ENCODE results near the gene AMZ1. TPM values are rescaled to one million over a fixed set of nuclear protein-coding genes. Genes with fewer than 3 reads are reported as not detected.
A peak's percentile ranks its signal among the peaks of the same experiment; 100 is the strongest.
"Not testable (repeated sequence)": the region's sequence is repeated elsewhere in the genome, so short reads cannot be mapped to it uniquely, and the experiment has no call there.

The AMZ1 gene
- total RNA-seq, 1 donor from 2014 or later: 9.1 TPM

DNA sequence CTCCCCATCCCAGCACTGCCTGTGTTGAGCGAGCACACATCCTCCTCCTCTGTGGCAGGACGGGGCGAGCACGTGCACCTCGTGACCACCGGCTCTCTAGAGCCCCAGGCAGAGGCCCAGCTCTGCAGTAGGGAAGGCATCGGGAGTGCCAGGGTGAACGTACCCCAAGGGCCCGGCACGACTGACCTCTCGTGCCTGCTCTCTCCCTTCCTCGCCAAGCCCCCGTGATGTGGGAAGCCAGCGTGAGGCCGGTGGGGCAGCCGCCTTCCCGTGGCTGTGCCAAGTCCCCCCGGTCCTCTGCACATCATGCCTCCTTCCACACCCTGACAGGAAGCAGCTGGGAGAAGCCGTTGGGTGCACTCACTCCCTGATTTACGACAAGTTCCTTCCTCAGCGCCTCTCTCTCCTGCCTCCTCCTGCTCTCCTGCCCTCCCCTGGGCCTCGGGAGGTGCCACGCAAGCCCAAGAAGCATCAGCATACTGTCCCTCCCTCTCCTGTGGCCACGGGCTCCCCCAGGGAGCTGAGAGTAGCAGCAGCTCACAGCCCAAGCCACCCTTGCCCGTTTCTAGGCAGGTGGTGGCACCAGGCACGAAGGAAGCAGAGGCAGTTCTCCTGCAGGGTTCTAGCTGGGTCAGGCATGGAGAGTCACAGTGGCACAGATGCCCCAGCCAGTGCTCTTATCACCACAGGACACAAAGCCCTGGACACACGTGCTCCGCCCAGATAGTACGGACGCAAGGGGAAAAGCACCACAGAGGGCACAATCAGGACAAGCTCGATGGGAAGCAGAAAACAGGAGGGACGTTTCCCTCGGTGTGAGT, 47.0 kb downstream of the AMZ1 start:
- TF ChIP-seq, protein P1, sequence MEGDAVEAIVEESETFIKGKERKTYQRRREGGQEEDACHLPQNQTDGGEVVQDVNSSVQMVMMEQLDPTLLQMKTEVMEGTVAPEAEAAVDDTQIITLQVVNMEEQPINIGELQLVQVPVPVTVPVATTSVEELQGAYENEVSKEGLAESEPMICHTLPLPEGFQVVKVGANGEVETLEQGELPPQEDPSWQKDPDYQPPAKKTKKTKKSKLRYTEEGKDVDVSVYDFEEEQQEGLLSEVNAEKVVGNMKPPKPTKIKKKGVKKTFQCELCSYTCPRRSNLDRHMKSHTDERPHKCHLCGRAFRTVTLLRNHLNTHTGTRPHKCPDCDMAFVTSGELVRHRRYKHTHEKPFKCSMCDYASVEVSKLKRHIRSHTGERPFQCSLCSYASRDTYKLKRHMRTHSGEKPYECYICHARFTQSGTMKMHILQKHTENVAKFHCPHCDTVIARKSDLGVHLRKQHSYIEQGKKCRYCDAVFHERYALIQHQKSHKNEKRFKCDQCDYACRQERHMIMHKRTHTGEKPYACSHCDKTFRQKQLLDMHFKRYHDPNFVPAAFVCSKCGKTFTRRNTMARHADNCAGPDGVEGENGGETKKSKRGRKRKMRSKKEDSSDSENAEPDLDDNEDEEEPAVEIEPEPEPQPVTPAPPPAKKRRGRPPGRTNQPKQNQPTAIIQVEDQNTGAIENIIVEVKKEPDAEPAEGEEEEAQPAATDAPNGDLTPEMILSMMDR (IDR thresholded peaks at IDR 0.05): no peak
- Mint-ChIP-seq H3K9me3 (ENCODE audit: low read depth) (peaks cover 2% of the 10 kb centered on the region), H3K4me1 (ENCODE audit: low read depth) (peaks cover 30% of the 10 kb centered on the region), H3K27ac (ENCODE audit: unreplicated experiment) (no peak overlapping the region), H3K36me3 (ENCODE audit: low read depth) (peaks cover 23% of the 10 kb centered on the region), H3K27me3 (ENCODE audit: low read depth) (no peaks in the 10 kb centered on the region), H3K4me3 (ENCODE audit: unreplicated experiment) (no peak overlapping the region)
- peak; percentile 87 for DNase-seq (ENCODE audit: low spot score)

DNA sequence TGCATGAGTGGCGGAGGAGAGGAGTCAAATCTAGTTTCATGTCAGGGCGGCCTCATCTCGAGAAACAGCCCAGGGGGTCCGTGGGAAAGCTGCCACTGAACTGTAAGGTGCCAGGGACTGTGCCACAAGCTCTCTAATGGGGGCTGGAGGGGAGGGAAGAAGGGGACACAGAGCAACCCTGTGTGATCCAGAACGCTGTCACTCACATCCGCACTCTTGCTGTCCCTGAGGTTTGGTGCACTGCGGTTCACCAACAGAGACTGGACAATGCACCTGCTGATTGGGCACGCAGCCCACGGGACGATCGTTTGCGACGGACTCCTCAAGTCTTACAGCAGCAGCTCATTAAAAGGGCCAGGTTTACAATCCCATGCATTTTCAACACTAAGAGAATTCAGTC, 47.7 kb downstream of the AMZ1 start:
- Mint-ChIP-seq H3K36me3 (ENCODE audit: low read depth) (peaks cover 23% of the 10 kb centered on the region), H3K27ac (ENCODE audit: unreplicated experiment) (no peak overlapping the region), H3K9me3 (ENCODE audit: low read depth) (peaks cover 2% of the 10 kb centered on the region), H3K4me1 (ENCODE audit: low read depth) (peaks cover 27% of the 10 kb centered on the region), H3K27me3 (ENCODE audit: low read depth) (no peaks in the 10 kb centered on the region), H3K4me3 (ENCODE audit: unreplicated experiment) (no peak overlapping the region)
- DNase-seq (ENCODE audit: low spot score): peak; percentile 62
- TF ChIP-seq, protein P1 (IDR thresholded peaks at IDR 0.05): no peak

DNA sequence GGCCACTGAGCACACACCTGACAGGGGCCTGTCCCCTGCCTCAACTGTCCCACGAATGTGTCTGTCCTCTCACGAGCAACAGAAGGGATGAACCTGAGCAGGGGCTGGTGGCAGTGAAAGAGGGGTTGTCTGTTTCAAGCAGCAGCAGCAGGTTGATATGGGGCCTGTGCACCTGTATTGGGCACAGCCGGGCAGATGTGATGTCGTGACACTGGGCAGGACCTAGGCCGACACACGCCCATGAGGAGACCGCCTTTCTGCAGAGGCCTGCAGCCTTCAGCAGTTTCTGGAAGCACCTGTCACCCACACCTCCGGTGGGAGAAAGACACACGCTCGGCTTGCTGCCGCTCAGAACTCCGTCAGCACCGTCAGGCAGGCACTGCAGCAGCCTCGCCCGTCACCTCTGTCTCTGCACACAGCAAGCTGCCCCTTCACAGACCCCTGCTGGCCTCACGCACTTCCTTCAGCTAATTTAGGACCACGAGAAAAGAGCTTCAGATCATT, 48.5 kb downstream of the AMZ1 start:
- peaks cover 18% of the 10 kb centered on the region for H3K36me3 Mint-ChIP-seq (ENCODE audit: low read depth)
- no peaks in the 10 kb centered on the region for H3K27me3 Mint-ChIP-seq (ENCODE audit: low read depth)
- peak overlapping the region; percentile 34 for H3K27ac Mint-ChIP-seq (ENCODE audit: unreplicated experiment)
- peak; percentile 68 for DNase-seq (ENCODE audit: low spot score)
- H3K9me3 Mint-ChIP-seq (ENCODE audit: low read depth): peaks cover 2% of the 10 kb centered on the region
- TF ChIP-seq, protein P1 (IDR thresholded peaks at IDR 0.05): no peak
- H3K4me1 Mint-ChIP-seq (ENCODE audit: low read depth): peaks cover 27% of the 10 kb centered on the region
- H3K4me3 Mint-ChIP-seq (ENCODE audit: unreplicated experiment): no peak overlapping the region

DNA sequence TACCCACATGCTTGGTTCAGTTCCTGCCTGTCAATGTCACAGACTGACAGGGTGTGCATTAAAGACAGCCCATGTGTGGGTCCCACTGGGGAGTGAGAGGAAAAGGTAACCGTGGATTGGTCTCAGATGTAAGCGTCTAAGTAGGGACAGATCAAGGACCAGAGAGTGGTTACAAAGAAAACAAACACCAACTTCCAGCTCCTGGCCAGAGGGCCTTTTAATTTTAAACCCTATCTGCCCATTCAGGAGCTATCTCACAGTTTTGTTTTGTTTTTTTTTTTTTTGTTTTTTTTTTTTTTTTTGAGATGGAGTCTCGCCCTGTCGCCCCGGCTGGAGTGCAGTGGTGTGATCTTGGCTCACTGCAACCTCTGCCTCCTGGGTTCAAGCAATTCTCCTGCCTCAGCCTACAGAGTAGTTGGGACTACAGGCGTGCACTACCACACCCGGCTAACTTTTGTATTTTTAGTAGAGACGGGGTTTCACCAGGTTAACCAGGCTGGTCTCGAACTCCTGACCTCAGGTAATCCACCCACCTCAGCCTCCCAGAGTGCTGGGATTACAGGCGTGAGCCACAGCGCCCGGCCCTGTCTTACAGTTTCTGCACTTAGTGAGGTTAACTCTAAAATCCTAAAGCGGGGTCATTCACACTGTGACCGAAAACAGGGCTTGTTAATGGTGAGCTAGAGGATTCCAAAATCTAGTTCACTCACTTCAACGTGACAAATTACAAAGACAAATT, 49.2 kb downstream of the AMZ1 start:
- not testable (repeated sequence) for H3K27ac Mint-ChIP-seq (ENCODE audit: unreplicated experiment); H3K27me3 Mint-ChIP-seq (ENCODE audit: low read depth); H3K4me3 Mint-ChIP-seq (ENCODE audit: unreplicated experiment); H3K9me3 Mint-ChIP-seq (ENCODE audit: low read depth)
- Mint-ChIP-seq H3K36me3 (ENCODE audit: low read depth) (peaks cover 16% of the 10 kb centered on the region), H3K4me1 (ENCODE audit: low read depth) (peaks cover 27% of the 10 kb centered on the region)
- DNase-seq (ENCODE audit: low spot score): peak; percentile 30

DNA sequence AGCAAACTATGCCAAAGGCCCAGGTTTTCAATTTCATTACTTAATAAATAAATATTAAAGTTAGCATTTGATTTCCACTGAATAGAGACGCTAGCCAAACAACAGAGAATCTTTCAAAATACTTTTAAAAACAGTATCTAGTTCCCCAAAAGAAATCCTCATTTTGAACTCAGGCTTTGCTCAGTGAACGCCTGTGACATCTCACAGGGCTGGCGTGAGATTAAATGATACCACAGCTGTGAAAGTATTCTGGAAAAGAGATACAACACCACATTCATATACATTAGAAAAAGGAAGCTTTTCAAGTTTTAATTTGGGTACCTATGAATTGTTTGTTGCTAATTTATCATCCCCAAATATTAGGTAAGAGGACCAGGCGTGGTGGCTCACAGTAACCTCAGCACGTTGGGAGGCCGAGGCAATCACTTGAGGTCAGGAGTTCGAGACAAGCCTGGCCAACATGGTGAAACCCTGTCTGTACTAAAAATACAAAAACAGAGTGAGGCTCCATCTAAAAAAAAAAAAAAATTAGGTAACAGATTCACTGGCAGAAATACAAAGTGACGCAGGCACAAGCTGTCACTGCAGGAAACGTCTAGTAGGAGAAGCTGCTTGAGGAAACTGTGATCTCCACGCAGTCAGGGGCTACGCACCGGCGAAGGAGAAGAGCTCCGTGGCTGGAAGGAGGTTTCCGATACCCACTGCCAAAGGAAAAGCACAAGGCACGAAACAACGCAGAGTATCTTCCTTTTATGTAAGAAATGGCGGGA, 50.0 kb downstream of the AMZ1 start:
- H3K4me3 Mint-ChIP-seq (ENCODE audit: unreplicated experiment): no peak overlapping the region
- H3K36me3 Mint-ChIP-seq (ENCODE audit: low read depth): peaks cover 12% of the 10 kb centered on the region
- no peaks in the 10 kb centered on the region for H3K27me3 Mint-ChIP-seq (ENCODE audit: low read depth)
- DNase-seq (ENCODE audit: low spot score): peak; percentile 32
- TF ChIP-seq, protein P1 (IDR thresholded peaks at IDR 0.05): no peak
- peak overlapping the region; percentile 64 for H3K27ac Mint-ChIP-seq (ENCODE audit: unreplicated experiment)
- H3K9me3 Mint-ChIP-seq (ENCODE audit: low read depth): peaks cover 2% of the 10 kb centered on the region
- H3K4me1 Mint-ChIP-seq (ENCODE audit: low read depth): peaks cover 20% of the 10 kb centered on the region
